K562 (cell line): ENCODE data around the gene KRT5.

Source experiments
- CTCF ChIP-seq, 3 experiments: IDR thresholded peaks in 2 of 3; conservative IDR thresholded peaks in 1 of 3; 2 replicates each; pipeline ENCODE4 v1.5.1; 2011 to 2012; ENCODE audit warnings: low read length in 3 of 3, mild to moderate bottlenecking in 3 of 3, control low read depth in 2 of 3, improper control_type of control experiment in 1 of 3, inconsistent platforms in 1 of 3, low read depth in 1 of 3, mixed read lengths in 1 of 3, moderate library complexity in 1 of 3; ENCODE audit not compliant: insufficient read depth in 2 of 3
- MAFG ChIP-seq: fragments of 450-650 bp; conservative IDR thresholded peaks from 2 replicates; pipeline ENCODE4 v1.6.1; 2016; ENCODE audit warnings: missing genetic modification characterization, missing compliant biosample characterization
- POLR2AphosphoS5 ChIP-seq: IDR thresholded peaks from 2 replicates; pipeline ENCODE4 v1.6.1; 2011; ENCODE audit warnings: mild to moderate bottlenecking, low read depth, low read length, moderate library complexity; ENCODE audit not compliant: control insufficient read depth, insufficient read depth
- RBBP5 ChIP-seq: fragments of 200-600 bp; sonication (generic); IDR thresholded peaks from 2 replicates; pipeline ENCODE4 v1.6.1; 2012; ENCODE audit warnings: borderline replicate concordance, mild to moderate bottlenecking, low read length, control low read depth, inconsistent platforms; ENCODE audit not compliant: insufficient read depth, poor library complexity, severe bottlenecking
- ZNF561 ChIP-seq: fragments of 450-650 bp; formaldehyde crosslinking; conservative IDR thresholded peaks from 2 replicates; pipeline ENCODE4 v1.4.0; 2020; ENCODE audit warnings: mild to moderate bottlenecking, moderate library complexity
- ZNF695 ChIP-seq: fragments of 450-650 bp; formaldehyde crosslinking; IDR thresholded peaks from 2 replicates; pipeline ENCODE4 v1.4.0; 2020; ENCODE audit warnings: mild to moderate bottlenecking, moderate library complexity

- TF ChIP-seq ZNF695 (CRISPR knock-in tag) (no peak), MAFG (no peak), POLR2AphosphoS5 (no peak), ZNF561 (no peak), RBBP5 (no peak), CTCF (IDR thresholded peaks at IDR 0.05 in 2 of 3, conservative IDR thresholded peaks at IDR 0.05 in 1 of 3; ENCODE audit: insufficient read depth in 2 of 3, low read depth in 1 of 3, low read length in 3 of 3) (no peak)
These were observed 4.0 kb downstream of the KRT5 start for GRCh38 chr12:52515927-52516831.
